Neuronal stem cell (in vitro differentiated cells): ENCODE results near the gene DENND5A.

ENCODE experiments used
- DNase-seq: peaks from one replicate; pipeline ENCODE4 v3.0.0-alpha.2; 2013; ENCODE audit warnings: low spot score
- H2AFZ ChIP-seq: one replicate; pipeline ENCODE4 v1.6.1; 2013; ENCODE audit warnings: mild to moderate bottlenecking, low read length, inconsistent platforms
- H2AK5ac ChIP-seq: 2 replicates; pipeline ENCODE4 v1.6.1; 2013; ENCODE audit warnings: low read depth, mild to moderate bottlenecking, inconsistent platforms, low read length, moderate library complexity, mixed read lengths
- H2BK120ac ChIP-seq: 2 replicates; pipeline ENCODE4 v1.6.1; 2013; ENCODE audit warnings: low read depth, mild to moderate bottlenecking, inconsistent platforms, low read length, moderate library complexity, mixed read lengths
- H2BK12ac ChIP-seq: one replicate; pipeline ENCODE4 v1.6.1; 2013; ENCODE audit warnings: low read length, inconsistent platforms
- H2BK15ac ChIP-seq: 2 replicates; pipeline ENCODE4 v1.6.1; 2013; ENCODE audit warnings: mild to moderate bottlenecking, low read length, inconsistent platforms, mixed read lengths
- H2BK5ac ChIP-seq: one replicate; pipeline ENCODE4 v1.6.1; 2013; ENCODE audit warnings: inconsistent platforms, mild to moderate bottlenecking, low read length, moderate library complexity
- H3K14ac ChIP-seq: one replicate; pipeline ENCODE4 v1.6.1; 2013; ENCODE audit warnings: low read length, inconsistent platforms
- H3K18ac ChIP-seq: 2 replicates; pipeline ENCODE4 v1.6.1; 2013; ENCODE audit warnings: low read length, inconsistent platforms
- H3K23ac ChIP-seq: 2 replicates; pipeline ENCODE4 v1.6.1; 2013; ENCODE audit warnings: low read depth, mild to moderate bottlenecking, mixed read lengths, low read length, inconsistent platforms; ENCODE audit not compliant: poor library complexity
- H3K27ac ChIP-seq: replicated peaks from 3 replicates; pipeline ENCODE4 v1.5.1; 2013; ENCODE audit warnings: low read length, inconsistent platforms
- H3K27me3 ChIP-seq, 3 experiments: 2 replicates each; pipeline ENCODE4 v1.6.1; 2013; ENCODE audit warnings: low read length in 3 of 3, mild to moderate bottlenecking in 2 of 3, inconsistent platforms in 1 of 3, low read depth in 1 of 3, mixed read lengths in 1 of 3, moderate library complexity in 1 of 3; ENCODE audit not compliant: control insufficient read depth in 3 of 3, insufficient read depth in 3 of 3
- H3K36me3 ChIP-seq, 2 donors: replicated peaks in 1 of 2; 2 replicates each; pipeline ENCODE4 v1.6.1; 2013; ENCODE audit warnings: low read length in 2 of 2; ENCODE audit not compliant: control insufficient read depth in 2 of 2, insufficient read depth in 2 of 2
- H3K4ac ChIP-seq: 2 replicates; pipeline ENCODE4 v1.6.1; 2013; ENCODE audit warnings: inconsistent platforms, mild to moderate bottlenecking, low read length, moderate library complexity
- H3K4me1 ChIP-seq, 2 donors: 1 replicate in 1 of 2; 2 replicates in 1 of 2; pipeline ENCODE4 v1.6.1; 2013; ENCODE audit warnings: low read length in 2 of 2, low read depth in 1 of 2; ENCODE audit not compliant: control insufficient read depth in 2 of 2, insufficient read depth in 1 of 2
- H3K4me2 ChIP-seq: one replicate; pipeline ENCODE4 v1.6.1; 2013; ENCODE audit warnings: mild to moderate bottlenecking, low read length, inconsistent platforms; ENCODE audit not compliant: insufficient read depth, poor library complexity, severe bottlenecking
- H3K4me3 ChIP-seq, 2 donors: 2 replicates each; pipeline ENCODE4 v1.5.1; 2013; ENCODE audit warnings: low read length in 2 of 2, mild to moderate bottlenecking in 2 of 2, inconsistent platforms in 1 of 2, moderate library complexity in 1 of 2
- H3K79me1 ChIP-seq: one replicate; pipeline ENCODE4 v1.6.1; 2013; ENCODE audit warnings: low read depth, mild to moderate bottlenecking, inconsistent platforms, low read length, moderate library complexity
- H3K9ac ChIP-seq: one replicate; pipeline ENCODE4 v1.6.1; 2013; ENCODE audit warnings: mild to moderate bottlenecking, low read depth, low read length, inconsistent platforms; ENCODE audit not compliant: poor library complexity
- H3K9me3 ChIP-seq, 2 donors: replicated peaks in 1 of 2; 2 replicates each; pipeline versions ENCODE3 to v1.6.1; 2013; ENCODE audit warnings: low read length in 2 of 2, mild to moderate bottlenecking in 2 of 2, inconsistent platforms in 1 of 2, low read depth in 1 of 2, mixed read lengths in 1 of 2, moderate library complexity in 1 of 2; ENCODE audit not compliant: control insufficient read depth in 2 of 2, insufficient read depth in 1 of 2
- H4K8ac ChIP-seq: one replicate; pipeline ENCODE4 v1.6.1; 2013; ENCODE audit warnings: low read depth, mild to moderate bottlenecking, inconsistent platforms, low read length, moderate library complexity
- H4K91ac ChIP-seq: one replicate; pipeline ENCODE4 v1.6.1; 2013; ENCODE audit warnings: low read length, low read depth, mild to moderate bottlenecking, inconsistent platforms; ENCODE audit not compliant: poor library complexity
- WGBS, 2 donors: extraction: QIAGEN DNeasy Blood & Tissue Kit; methylation state at CpG; one replicate each; pipeline ENCODE4 v1.1.7; 2013; ENCODE audit warnings: missing lambda C conversion rate in 2 of 2, mixed read lengths in 1 of 2; ENCODE audit not compliant: insufficient read length in 2 of 2, insufficient replicate concordance in 1 of 2; ENCODE audit errors: extremely low coverage in 2 of 2; 5-methylcytosine and 5-hydroxymethylcytosine counted together

DENND5A gene

GRCh38 chr11:9267680-9268079 lies 2.5 kb upstream of the DENND5A start:
- Histone ChIP-seq H4K8ac (no peak overlapping the region), H3K9me3 (no peaks in the 10 kb centered on the region), H2AFZ (peak overlapping the region; percentile 12), H3K4ac (no peak overlapping the region), H2BK120ac (no peak overlapping the region), H3K27ac (no peak overlapping the region), H2BK5ac (no peak overlapping the region), H4K91ac (no peak overlapping the region), H3K27me3 (no peaks in the 10 kb centered on the region), H3K23ac (no peak overlapping the region), H3K79me1 (no peaks in the 10 kb centered on the region), H3K4me3 (no peak overlapping the region), H3K14ac (no peak overlapping the region), H3K36me3 (no peaks in the 10 kb centered on the region), H3K18ac (no peak overlapping the region), H2BK12ac (no peak overlapping the region), H3K9ac (no peak overlapping the region), H3K4me2 (no peak overlapping the region), H2AK5ac (no peak overlapping the region), H3K4me1 (peaks cover 4 to 6% of the 10 kb centered on the region in 2 donors), H2BK15ac (no peak overlapping the region)
- WGBS, 2 donors, result no CpG with 5 or more reads among the region's 4 CpGs
- no peak for DNase-seq

DNA sequence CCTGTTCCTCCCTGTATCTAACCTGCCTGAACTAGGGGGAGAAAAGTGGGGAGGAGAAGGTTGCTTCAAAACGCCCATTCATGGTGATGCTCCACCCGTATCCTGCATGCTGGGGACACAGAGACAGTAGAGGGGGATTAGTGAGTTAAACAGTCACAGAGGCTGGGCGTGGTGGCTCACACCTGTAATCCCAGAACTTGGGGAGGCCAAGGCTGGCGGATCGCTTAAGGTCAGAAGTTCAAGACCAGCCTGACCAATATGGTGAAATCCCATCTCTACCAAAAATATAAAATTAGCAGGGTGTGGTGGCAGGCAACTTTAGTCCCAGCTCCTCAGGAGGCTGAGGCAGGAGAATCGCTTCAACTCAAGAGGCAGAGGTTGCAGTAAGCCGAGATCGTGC lies 1.8 kb upstream of the DENND5A start:
- Histone ChIP-seq H3K9ac (no peak overlapping the region), H2BK12ac (no peak overlapping the region), H3K36me3 (no peaks in the 10 kb centered on the region), H3K23ac (no peak overlapping the region), H3K9me3 (no peaks in the 10 kb centered on the region), H3K4me3 (no peak overlapping the region), H2BK5ac (no peak overlapping the region), H3K18ac (no peak overlapping the region), H3K4me2 (no peak overlapping the region), H4K8ac (no peak overlapping the region), H4K91ac (no peak overlapping the region), H3K4me1 (peaks cover 4 to 6% of the 10 kb centered on the region in 2 donors), H3K79me1 (no peaks in the 10 kb centered on the region), H3K27ac (no peak overlapping the region), H2BK120ac (no peak overlapping the region), H3K14ac (no peak overlapping the region), H3K27me3 (no peaks in the 10 kb centered on the region), H2AFZ (no peak overlapping the region), H3K4ac (no peak overlapping the region), H2AK5ac (no peak overlapping the region), H2BK15ac (no peak overlapping the region)
- DNase-seq, result no peak
- no CpG with 5 or more reads among the region's 8 CpGs for WGBS, 2 donors

- Histone ChIP-seq H3K36me3 (no peaks in the 10 kb centered on the region), H3K79me1 (no peaks in the 10 kb centered on the region), H3K14ac (no peak overlapping the region), H2BK15ac (no peak overlapping the region), H3K4me2 (no peak overlapping the region), H2BK120ac (no peak overlapping the region), H3K18ac (no peak overlapping the region), H3K27ac (peak overlapping the region; percentile 14), H2BK5ac (no peak overlapping the region), H3K4me1 (peaks cover 4 to 6% of the 10 kb centered on the region in 2 donors), H3K4me3 (no peak overlapping the region), H2AK5ac (no peak overlapping the region), H2BK12ac (no peak overlapping the region), H3K9ac (no peak overlapping the region), H3K4ac (no peak overlapping the region), H3K27me3 (no peaks in the 10 kb centered on the region), H3K23ac (no peak overlapping the region), H4K91ac (no peak overlapping the region), H3K9me3 (no peaks in the 10 kb centered on the region), H2AFZ (peak overlapping the region; percentile 97), H4K8ac (no peak overlapping the region)
- WGBS, 2 donors, result no CpG with 5 or more reads among the region's 13 CpGs
- DNase-seq, result no peak
These were observed 1.1 kb upstream of the DENND5A start for GRCh38 chr11:9266132-9266736.

GRCh38 chr11:9264316-9265210 lies 587 bp downstream of the DENND5A start:
- Histone ChIP-seq H3K14ac (no peak overlapping the region), H2BK120ac (peak overlapping the region; percentile 73), H4K8ac (no peak overlapping the region), H3K4me2 (peak overlapping the region; percentile 74), H2AFZ (peak overlapping the region; percentile 97), H4K91ac (no peak overlapping the region), H3K27ac (peak overlapping the region; percentile 54), H3K4ac (no peak overlapping the region), H2BK5ac (peak overlapping the region; percentile 76), H3K79me1 (peaks cover 2% of the 10 kb centered on the region), H2BK15ac (no peak overlapping the region), H3K18ac (peak overlapping the region; percentile 91), H2BK12ac (no peak overlapping the region), H3K23ac (peak overlapping the region; percentile 76), H3K9ac (peak overlapping the region; percentile 91), H3K4me3 (peak overlapping the region; percentile 98 to 99), H3K36me3 (no peaks in the 10 kb centered on the region), H3K27me3 (no peaks in the 10 kb centered on the region), H2AK5ac (no peak overlapping the region), H3K9me3 (no peaks in the 10 kb centered on the region), H3K4me1 (peaks cover 4% of the 10 kb centered on the region in 2 donors)
- no CpG with 5 or more reads among the region's 76 CpGs for WGBS, 2 donors
- peak; percentile 31 for DNase-seq
